Glutamatergic neuron (in vitro differentiated cells): ENCODE measurements around the gene FRMD4A. TPM values are rescaled to one million over a fixed set of nuclear protein-coding genes. Genes with fewer than 3 reads are reported as not detected.

Experiments
- DNase-seq: peaks from one replicate; pipeline ENCODE4 v3.0.0; 2022
- H3K27ac Mint-ChIP-seq: one replicate; pipeline ENCODE4 v1.8.0; 2020; ENCODE audit warnings: mild to moderate bottlenecking, mixed read lengths, inconsistent platforms; ENCODE audit not compliant: unreplicated experiment
- H3K27me3 Mint-ChIP-seq: one replicate; pipeline ENCODE4 v1.8.0; 2020; ENCODE audit warnings: mild to moderate bottlenecking, moderate library complexity, mixed read lengths, inconsistent platforms; ENCODE audit not compliant: unreplicated experiment
- H3K36me3 Mint-ChIP-seq: one replicate; pipeline ENCODE4 v1.8.0; 2020; ENCODE audit warnings: mild to moderate bottlenecking, mixed read lengths, inconsistent platforms; ENCODE audit not compliant: unreplicated experiment
- H3K4me1 Mint-ChIP-seq: one replicate; pipeline ENCODE4 v1.8.0; 2020; ENCODE audit warnings: mild to moderate bottlenecking, low read depth, mixed read lengths, inconsistent platforms; ENCODE audit not compliant: unreplicated experiment
- H3K4me3 Mint-ChIP-seq: one replicate; pipeline ENCODE4 v1.8.0; 2020; ENCODE audit warnings: mild to moderate bottlenecking, mixed read lengths, inconsistent platforms; ENCODE audit not compliant: unreplicated experiment
- H3K9me3 Mint-ChIP-seq: one replicate; pipeline ENCODE4 v1.8.0; 2020; ENCODE audit warnings: mild to moderate bottlenecking, moderate library complexity, mixed read lengths, inconsistent platforms; ENCODE audit not compliant: unreplicated experiment
- total RNA-seq: library from RNA; stranded (reverse); fragmentation: NEBNext Ultra II Directional; extraction: Animal tissue kit (Norgen Biotek cat#: 25700); gene quantifications from one replicate; pipeline ENCODE4 v1.2.1, GENCODE V29; 2021; ENCODE audit not compliant: unreplicated experiment
- TF ChIP-seq, protein P1 (sequence below): fragments of 200-600 bp; sonication (generic); IDR thresholded peaks from one replicate; pipeline ENCODE4 v1.5.0; 2021; ENCODE audit not compliant: partially characterized antibody, unreplicated experiment

FRMD4A gene
- total RNA-seq, 1 donor from 2014 or later, result 70.6 TPM

DNA sequence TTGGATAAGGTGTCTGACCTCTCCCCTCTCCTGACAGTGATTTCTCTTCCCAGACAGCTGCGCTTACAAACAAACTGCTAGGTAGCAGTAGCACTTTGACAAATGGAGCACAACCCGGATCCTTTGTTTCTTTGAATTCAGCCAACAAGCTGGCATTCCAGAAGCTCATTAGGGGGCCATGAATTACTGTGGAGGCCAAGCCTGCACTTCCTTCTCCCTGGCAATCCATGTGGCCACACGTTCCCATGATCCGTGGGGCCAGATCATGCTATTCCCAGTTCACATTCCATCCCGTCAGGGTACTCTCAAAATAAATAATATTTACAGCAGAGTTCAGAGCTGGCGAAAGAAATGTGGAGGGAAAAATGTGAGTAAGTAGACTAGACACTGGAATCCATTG, 571.6 kb downstream of the FRMD4A start:
- H3K9me3 Mint-ChIP-seq, result peaks cover 1% of the 10 kb centered on the region
- DNase-seq, result peak; percentile 29
- peak overlapping the region; percentile 90 for H3K27ac Mint-ChIP-seq
- H3K4me1 Mint-ChIP-seq, result peaks cover 37% of the 10 kb centered on the region
- H3K27me3 Mint-ChIP-seq, result peaks cover 5% of the 10 kb centered on the region
- H3K4me3 Mint-ChIP-seq, result no peak overlapping the region
- H3K36me3 Mint-ChIP-seq, result no peaks in the 10 kb centered on the region
- TF ChIP-seq, protein P1, sequence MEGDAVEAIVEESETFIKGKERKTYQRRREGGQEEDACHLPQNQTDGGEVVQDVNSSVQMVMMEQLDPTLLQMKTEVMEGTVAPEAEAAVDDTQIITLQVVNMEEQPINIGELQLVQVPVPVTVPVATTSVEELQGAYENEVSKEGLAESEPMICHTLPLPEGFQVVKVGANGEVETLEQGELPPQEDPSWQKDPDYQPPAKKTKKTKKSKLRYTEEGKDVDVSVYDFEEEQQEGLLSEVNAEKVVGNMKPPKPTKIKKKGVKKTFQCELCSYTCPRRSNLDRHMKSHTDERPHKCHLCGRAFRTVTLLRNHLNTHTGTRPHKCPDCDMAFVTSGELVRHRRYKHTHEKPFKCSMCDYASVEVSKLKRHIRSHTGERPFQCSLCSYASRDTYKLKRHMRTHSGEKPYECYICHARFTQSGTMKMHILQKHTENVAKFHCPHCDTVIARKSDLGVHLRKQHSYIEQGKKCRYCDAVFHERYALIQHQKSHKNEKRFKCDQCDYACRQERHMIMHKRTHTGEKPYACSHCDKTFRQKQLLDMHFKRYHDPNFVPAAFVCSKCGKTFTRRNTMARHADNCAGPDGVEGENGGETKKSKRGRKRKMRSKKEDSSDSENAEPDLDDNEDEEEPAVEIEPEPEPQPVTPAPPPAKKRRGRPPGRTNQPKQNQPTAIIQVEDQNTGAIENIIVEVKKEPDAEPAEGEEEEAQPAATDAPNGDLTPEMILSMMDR, result no peak

DNA sequence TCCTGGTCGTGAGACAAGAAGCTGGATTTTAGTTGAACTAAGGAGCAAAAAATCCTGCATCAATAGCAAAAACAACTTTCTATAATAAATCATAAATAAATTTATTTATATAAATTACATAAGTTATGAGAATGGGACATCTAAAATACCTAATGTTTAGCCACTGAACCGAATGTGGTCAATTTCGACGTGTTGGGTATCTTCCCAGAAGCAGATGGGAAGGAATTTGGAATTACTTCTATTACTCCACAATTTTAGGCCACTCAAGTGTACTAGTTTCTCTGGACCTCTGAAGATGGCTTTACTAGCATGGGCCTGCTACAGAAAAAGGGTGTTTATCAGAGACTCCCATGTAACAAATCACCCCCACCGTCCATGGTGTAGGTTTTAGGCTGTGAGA, 572.0 kb downstream of the FRMD4A start:
- Mint-ChIP-seq H3K4me1 (peaks cover 36% of the 10 kb centered on the region), H3K9me3 (peaks cover 1% of the 10 kb centered on the region), H3K27ac (peak overlapping the region; percentile 90), H3K4me3 (no peak overlapping the region), H3K27me3 (peaks cover 5% of the 10 kb centered on the region), H3K36me3 (no peaks in the 10 kb centered on the region)
- TF ChIP-seq, protein P1, result no peak
- DNase-seq, result no peak

DNA sequence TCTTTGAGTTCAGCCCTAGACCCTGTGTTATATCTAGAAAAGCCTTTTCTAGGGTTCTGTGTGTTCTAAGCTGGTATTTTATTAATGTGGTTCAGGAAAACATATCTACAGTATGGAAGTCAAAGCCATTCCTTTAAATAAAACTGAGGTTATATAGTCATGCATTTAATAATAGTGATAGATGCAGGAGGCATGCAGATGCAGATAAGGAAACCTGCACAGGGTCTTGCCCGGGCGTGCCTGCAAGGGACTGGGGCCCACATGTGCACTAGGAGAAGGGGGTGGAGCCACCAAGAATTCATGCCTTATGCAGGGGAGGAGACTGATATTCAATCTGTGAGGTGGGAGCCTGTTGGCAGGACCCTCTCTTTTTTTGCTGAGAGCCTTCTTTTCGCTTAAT, 572.4 kb downstream of the FRMD4A start:
- H3K27me3 Mint-ChIP-seq, result peaks cover 5% of the 10 kb centered on the region
- DNase-seq, result peak; percentile 47
- no peaks in the 10 kb centered on the region for H3K36me3 Mint-ChIP-seq
- peaks cover 1% of the 10 kb centered on the region for H3K9me3 Mint-ChIP-seq
- peaks cover 36% of the 10 kb centered on the region for H3K4me1 Mint-ChIP-seq
- no peak overlapping the region for H3K4me3 Mint-ChIP-seq
- TF ChIP-seq, protein P1, result no peak
- peak overlapping the region; percentile 82 for H3K27ac Mint-ChIP-seq

DNA sequence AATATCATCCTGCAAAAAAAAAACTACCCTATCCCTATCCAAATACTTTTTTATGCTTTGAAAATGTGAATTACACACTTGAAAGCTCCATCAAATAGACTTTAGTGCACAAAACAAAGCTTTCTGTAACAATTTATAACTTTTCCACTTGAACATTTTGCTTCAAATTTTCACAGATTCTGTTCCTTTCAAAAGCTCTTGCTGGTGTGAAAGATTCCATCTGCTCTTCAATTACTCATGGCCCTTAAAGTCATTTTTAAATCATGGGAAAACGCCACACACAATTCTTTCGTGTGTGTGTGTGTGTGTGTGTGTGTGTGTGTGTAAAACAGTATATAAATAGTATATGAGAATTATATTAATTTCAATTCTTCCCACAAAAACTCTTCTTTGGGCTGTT, 576.4 kb downstream of the FRMD4A start:
- H3K9me3 Mint-ChIP-seq, result peaks cover 1% of the 10 kb centered on the region
- no peak for DNase-seq
- H3K27ac Mint-ChIP-seq, result no peak overlapping the region
- no peak overlapping the region for H3K4me3 Mint-ChIP-seq
- no peaks in the 10 kb centered on the region for H3K36me3 Mint-ChIP-seq
- peaks cover 28% of the 10 kb centered on the region for H3K4me1 Mint-ChIP-seq
- TF ChIP-seq, protein P1, result no peak
- H3K27me3 Mint-ChIP-seq, result peaks cover 9% of the 10 kb centered on the region

DNA sequence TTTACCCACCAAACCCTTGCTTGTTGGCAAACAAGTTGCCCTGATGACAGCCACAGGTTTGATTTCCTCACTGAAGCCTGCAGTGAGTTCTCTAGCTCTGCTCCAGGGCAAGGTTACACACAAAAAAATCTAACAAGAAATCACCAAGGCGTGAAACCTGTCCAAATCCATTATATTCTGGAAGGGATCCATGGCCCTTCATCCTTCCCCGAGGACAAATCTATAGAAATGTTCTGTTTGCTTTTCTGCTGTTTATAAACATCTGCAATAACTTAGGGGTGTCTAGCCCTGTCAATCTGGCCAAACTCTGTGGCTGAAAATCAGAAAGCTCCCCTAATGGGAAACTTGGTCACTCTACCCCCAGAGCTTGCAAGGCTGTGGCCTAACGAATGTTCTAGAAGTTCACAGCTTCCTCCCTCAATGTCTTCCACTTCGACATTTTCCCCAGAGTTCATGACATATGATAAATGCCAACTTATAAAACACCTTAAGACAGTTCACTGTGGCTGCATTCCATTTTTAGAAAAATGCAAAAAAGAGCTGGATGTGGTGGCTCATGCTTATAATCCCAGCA, 579.4 kb downstream of the FRMD4A start:
- Mint-ChIP-seq H3K36me3 (no peaks in the 10 kb centered on the region), H3K9me3 (no peaks in the 10 kb centered on the region), H3K4me3 (no peak overlapping the region), H3K4me1 (peaks cover 19% of the 10 kb centered on the region), H3K27ac (no peak overlapping the region), H3K27me3 (peaks cover 7% of the 10 kb centered on the region)
- DNase-seq, result no peak
- TF ChIP-seq, protein P1, result no peak
